Body of pancreas (tissue), 4 donors: ENCODE measurements around the gene CSGALNACT2. TPM values are rescaled to one million over a fixed set of nuclear protein-coding genes. Genes with fewer than 3 reads are reported as not detected.
A peak's percentile ranks its signal among the peaks of the same experiment; 100 is the strongest.

ENCODE experiments used
- ATAC-seq: fragments of 150-250 bp; one replicate; pipeline ENCODE4 v1.9.1; 2016
- DNase-seq, 4 donors: peaks; one replicate each; pipeline ENCODE4 v3.0.0-alpha.2; 2019
- H3K27ac ChIP-seq, 4 donors: fragments of 200-600 bp; sonication (generic); 1 replicate in 3 of 4; 2 replicates in 1 of 4; pipeline versions ENCODE4 v1.5.1 to v1.6.1; 2016 to 2019; ENCODE audit warnings: mild to moderate bottlenecking in 1 of 4, mixed read lengths in 1 of 4, moderate library complexity in 1 of 4
- H3K27me3 ChIP-seq, 2 donors: fragments of 200-600 bp; sonication (generic); one replicate each; pipeline ENCODE4 v1.6.0; 2016; ENCODE audit warnings: mild to moderate bottlenecking in 1 of 2
- H3K36me3 ChIP-seq, 2 donors: fragments of 200-600 bp; sonication (generic); replicated peaks in 1 of 2; 2 replicates each; pipeline ENCODE4 v1.5.1; 2016; ENCODE audit warnings: low read depth in 2 of 2; ENCODE audit not compliant: insufficient read depth in 1 of 2
- H3K4me1 ChIP-seq: fragments of 200-600 bp; sonication (generic); one replicate; pipeline ENCODE4 v1.6.0; 2016
- H3K4me3 ChIP-seq, 2 donors: fragments of 200-600 bp; sonication (generic); 1 replicate in 1 of 2; 2 replicates in 1 of 2; pipeline ENCODE4 v1.5.1; 2016 to 2019
- H3K9me3 ChIP-seq, 3 donors: fragments of 200-600 bp; sonication (generic); 1 replicate in 2 of 3; 2 replicates in 1 of 3; pipeline ENCODE4 v1.5.1; 2016
- CTCF ChIP-seq, 7 experiments: fragments of 450-650 bp in 4 of 7; fragments of 200-600 bp in 3 of 7; sonication (generic) in 3 of 7; IDR thresholded peaks; one replicate each; pipeline ENCODE4 v1.5.1; 2016 to 2019; ENCODE audit warnings: antibody characterized with exemption in 7 of 7
- POLR2A ChIP-seq, 3 donors: fragments of 450-650 bp; IDR thresholded peaks; one replicate each; pipeline ENCODE4 v1.6.1; 2016; ENCODE audit warnings: antibody characterized with exemption in 3 of 3, mild to moderate bottlenecking in 2 of 3
- WGBS, 2 donors: methylation state at CpG; one replicate each; pipeline ENCODE4 v1.1.5; 2017; 5-methylcytosine and 5-hydroxymethylcytosine counted together
- intact Hi-C: fragments of 100-400 bp; cut with DNase I; formaldehyde crosslinking; loops from one replicate; pipeline ENCODE4 v1.15.1; 2023
- total RNA-seq, 2 donors: library from RNA; depleted of rRNA; stranded (reverse); fragments of >200 nt; gene quantifications; one replicate each; pipeline ENCODE4 v1.1.0, GENCODE V29; 2016

The CSGALNACT2 gene
- total RNA-seq, 2 donors from 2014 or later, result 6.9 to 9.6 TPM

- H3K4me1 ChIP-seq, result no peaks in the 10 kb centered on the region
- no peaks in the 10 kb centered on the region for H3K27me3 ChIP-seq
- H3K4me3 ChIP-seq, result no peak overlapping the region
- ATAC-seq, result no peak
- 79 to 94% methylated on average over 1 of the region's 1 CpG for WGBS, 2 donors
- H3K36me3 ChIP-seq, result no peaks in the 10 kb centered on the region
- intact Hi-C loops, result no loop called here
- no peak for DNase-seq
- no peak overlapping the region for H3K27ac ChIP-seq
- TF ChIP-seq POLR2A (IDR thresholded peaks at IDR 0.05) (no peak), CTCF (IDR thresholded peaks at IDR 0.05) (no peak)
- no peaks in the 10 kb centered on the region for H3K9me3 ChIP-seq
Observed at GRCh38 chr10:43188702-43189101, 50.5 kb downstream of the CSGALNACT2 start.

- Histone ChIP-seq H3K36me3 (no peaks in the 10 kb centered on the region), H3K4me3 (no peak overlapping the region), H3K9me3 (no peaks in the 10 kb centered on the region), H3K4me1 (no peaks in the 10 kb centered on the region), H3K27ac (no peak overlapping the region), H3K27me3 (no peaks in the 10 kb centered on the region)
- ATAC-seq (no peak), DNase-seq (no peak)
- intact Hi-C loops, result no loop called here
- TF ChIP-seq POLR2A (IDR thresholded peaks at IDR 0.05) (no peak), CTCF (IDR thresholded peaks at IDR 0.05) (no peak)
Observed at GRCh38 chr10:43190289-43190688, 52.0 kb downstream of the CSGALNACT2 start.

- Histone ChIP-seq H3K4me3 (no peak overlapping the region), H3K36me3 (no peaks in the 10 kb centered on the region), H3K9me3 (no peaks in the 10 kb centered on the region), H3K27me3 (no peaks in the 10 kb centered on the region), H3K4me1 (no peaks in the 10 kb centered on the region), H3K27ac (no peak overlapping the region)
- DNase-seq (no peak), ATAC-seq (no peak)
- intact Hi-C loops, result no loop called here
- WGBS, 2 donors, result 80 to 86% methylated on average over 3 of the region's 3 CpGs
- TF ChIP-seq POLR2A (IDR thresholded peaks at IDR 0.05) (no peak), CTCF (IDR thresholded peaks at IDR 0.05) (no peak)
Observed at GRCh38 chr10:43190775-43191174, 52.5 kb downstream of the CSGALNACT2 start.

- Histone ChIP-seq H3K36me3 (no peaks in the 10 kb centered on the region), H3K27ac (no peak overlapping the region), H3K4me3 (no peak overlapping the region), H3K27me3 (no peaks in the 10 kb centered on the region), H3K4me1 (no peaks in the 10 kb centered on the region), H3K9me3 (no peaks in the 10 kb centered on the region)
- DNase-seq, result peak in 1 of 4 donors; percentile 8
- WGBS, 2 donors, result 67 to 75% methylated on average over 6 to 9 of the region's 9 CpGs
- no peak for TF ChIP-seq CTCF (IDR thresholded peaks at IDR 0.05)
- no peak for TF ChIP-seq POLR2A (IDR thresholded peaks at IDR 0.05)
- ATAC-seq, result no peak
- intact Hi-C loops, result no loop called here
Observed at GRCh38 chr10:43192884-43193283, 54.6 kb downstream of the CSGALNACT2 start.

- ATAC-seq, result no peak
- Histone ChIP-seq H3K36me3 (no peaks in the 10 kb centered on the region), H3K4me3 (no peak overlapping the region), H3K27me3 (no peaks in the 10 kb centered on the region), H3K9me3 (no peaks in the 10 kb centered on the region), H3K4me1 (no peaks in the 10 kb centered on the region), H3K27ac (no peak overlapping the region)
- no peak for TF ChIP-seq CTCF (IDR thresholded peaks at IDR 0.05)
- no peak for DNase-seq
- intact Hi-C loops, result no loop called here
- WGBS, 2 donors, result 73 to 80% methylated on average over 5 to 8 of the region's 8 CpGs
Observed at GRCh38 chr10:43193496-43194080, 55.3 kb downstream of the CSGALNACT2 start.
